ENCODE results near the gene IGLL5.

IGLL5 gene

DNA sequence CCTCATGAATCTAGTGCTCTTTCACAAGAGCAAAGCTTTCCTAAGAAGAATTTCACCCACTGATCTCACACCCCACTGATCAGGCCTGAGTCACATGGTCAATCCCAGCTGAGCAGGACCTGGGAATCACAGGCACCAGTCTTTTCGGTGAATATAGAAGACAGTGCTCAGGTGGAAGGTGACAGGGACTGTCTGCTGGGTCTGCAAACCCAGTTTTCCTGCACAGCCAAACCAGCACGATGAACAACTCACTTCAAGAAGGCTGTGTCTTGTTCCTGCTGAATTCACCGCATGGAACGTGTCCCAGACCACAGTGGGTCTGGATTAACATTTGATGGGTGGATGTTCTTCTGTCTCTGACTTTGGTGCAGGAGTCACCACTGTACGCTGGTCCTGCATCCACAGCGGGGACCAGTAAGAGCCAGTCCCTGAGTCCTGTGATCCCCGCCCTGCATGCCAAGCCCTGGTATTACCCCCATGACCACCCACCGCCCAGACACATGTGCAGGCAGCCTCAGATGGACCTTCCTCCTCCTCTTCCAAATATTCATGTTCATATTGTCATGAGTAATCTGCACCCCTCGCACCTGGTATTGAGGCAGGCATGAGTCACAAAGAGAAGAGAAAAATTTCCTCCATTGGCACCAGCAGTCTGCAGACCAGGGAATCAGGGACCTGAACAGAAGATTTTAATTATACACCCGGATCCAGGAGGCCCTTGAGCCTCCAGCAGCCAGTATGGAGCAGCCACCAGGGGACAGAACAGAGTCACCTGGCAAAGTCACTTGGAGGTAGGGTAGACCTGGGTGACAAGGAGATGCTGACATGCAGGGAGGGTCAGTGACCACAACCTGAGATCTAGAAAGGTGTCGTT is 8.6 kb upstream of the IGLL5 start:
- TF ChIP-seq, protein P1, sequence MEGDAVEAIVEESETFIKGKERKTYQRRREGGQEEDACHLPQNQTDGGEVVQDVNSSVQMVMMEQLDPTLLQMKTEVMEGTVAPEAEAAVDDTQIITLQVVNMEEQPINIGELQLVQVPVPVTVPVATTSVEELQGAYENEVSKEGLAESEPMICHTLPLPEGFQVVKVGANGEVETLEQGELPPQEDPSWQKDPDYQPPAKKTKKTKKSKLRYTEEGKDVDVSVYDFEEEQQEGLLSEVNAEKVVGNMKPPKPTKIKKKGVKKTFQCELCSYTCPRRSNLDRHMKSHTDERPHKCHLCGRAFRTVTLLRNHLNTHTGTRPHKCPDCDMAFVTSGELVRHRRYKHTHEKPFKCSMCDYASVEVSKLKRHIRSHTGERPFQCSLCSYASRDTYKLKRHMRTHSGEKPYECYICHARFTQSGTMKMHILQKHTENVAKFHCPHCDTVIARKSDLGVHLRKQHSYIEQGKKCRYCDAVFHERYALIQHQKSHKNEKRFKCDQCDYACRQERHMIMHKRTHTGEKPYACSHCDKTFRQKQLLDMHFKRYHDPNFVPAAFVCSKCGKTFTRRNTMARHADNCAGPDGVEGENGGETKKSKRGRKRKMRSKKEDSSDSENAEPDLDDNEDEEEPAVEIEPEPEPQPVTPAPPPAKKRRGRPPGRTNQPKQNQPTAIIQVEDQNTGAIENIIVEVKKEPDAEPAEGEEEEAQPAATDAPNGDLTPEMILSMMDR (IDR thresholded peaks at IDR 0.05; ENCODE audit: low read depth, low read length, missing control alignments): peak; percentile 5
- H3K4me3 ChIP-seq (replicated peaks; ENCODE audit: low read depth, low read length): no peak overlapping the region
- no peak for DNase-seq (ENCODE audit: extremely low read depth, low read depth)

DNA sequence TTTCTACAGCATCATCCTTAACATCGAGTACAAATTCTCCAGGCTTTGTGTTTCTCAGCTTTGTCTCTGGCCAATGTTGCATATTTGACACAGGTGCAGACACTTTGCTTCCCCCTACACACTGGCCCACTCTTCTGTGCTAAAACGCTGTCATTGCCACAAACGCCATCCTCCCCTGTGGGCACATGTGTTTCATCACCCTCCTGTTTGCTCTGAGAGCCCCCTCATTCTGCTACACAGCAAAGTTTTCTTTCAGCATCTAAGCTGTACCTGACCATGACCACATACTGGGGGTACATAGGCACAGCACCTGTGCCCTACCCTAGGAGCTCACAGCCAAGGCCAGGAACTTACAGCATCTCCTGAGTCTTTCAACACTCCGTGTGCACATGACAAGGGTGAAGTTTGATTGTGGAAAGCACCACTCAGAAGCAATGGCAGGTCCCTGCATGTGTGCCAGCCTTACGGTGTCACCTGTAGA is 7.9 kb upstream of the IGLL5 start:
- H3K4me3 ChIP-seq (replicated peaks; ENCODE audit: low read depth, low read length): no peak overlapping the region
- no peak for DNase-seq (ENCODE audit: extremely low read depth, low read depth)
- TF ChIP-seq, protein P1 (IDR thresholded peaks at IDR 0.05; ENCODE audit: low read depth, low read length, missing control alignments): no peak

DNA sequence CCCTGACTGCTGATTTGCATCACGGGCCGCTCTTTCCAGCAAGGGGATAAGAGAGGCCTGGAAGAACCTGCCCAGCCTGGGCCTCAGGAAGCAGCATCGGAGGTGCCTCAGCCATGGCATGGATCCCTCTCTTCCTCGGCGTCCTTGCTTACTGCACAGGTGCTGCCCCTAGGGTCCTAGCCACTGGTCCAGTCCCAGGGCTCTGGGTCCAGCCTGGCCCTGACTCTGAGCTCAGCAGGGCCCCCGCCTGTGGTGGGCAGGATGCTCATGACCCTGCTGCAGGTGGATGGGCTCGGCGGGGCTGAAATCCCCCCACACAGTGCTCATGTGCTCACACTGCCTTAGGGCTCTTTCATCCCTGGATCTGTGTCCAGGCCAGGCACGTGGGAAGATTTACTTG is 7.0 kb upstream of the IGLL5 start:
- TF ChIP-seq, protein P1 (IDR thresholded peaks at IDR 0.05; ENCODE audit: low read depth, low read length, missing control alignments): no peak
- no peak overlapping the region for H3K4me3 ChIP-seq (replicated peaks; ENCODE audit: low read depth, low read length)
- DNase-seq (ENCODE audit: extremely low read depth, low read depth): no peak

DNA sequence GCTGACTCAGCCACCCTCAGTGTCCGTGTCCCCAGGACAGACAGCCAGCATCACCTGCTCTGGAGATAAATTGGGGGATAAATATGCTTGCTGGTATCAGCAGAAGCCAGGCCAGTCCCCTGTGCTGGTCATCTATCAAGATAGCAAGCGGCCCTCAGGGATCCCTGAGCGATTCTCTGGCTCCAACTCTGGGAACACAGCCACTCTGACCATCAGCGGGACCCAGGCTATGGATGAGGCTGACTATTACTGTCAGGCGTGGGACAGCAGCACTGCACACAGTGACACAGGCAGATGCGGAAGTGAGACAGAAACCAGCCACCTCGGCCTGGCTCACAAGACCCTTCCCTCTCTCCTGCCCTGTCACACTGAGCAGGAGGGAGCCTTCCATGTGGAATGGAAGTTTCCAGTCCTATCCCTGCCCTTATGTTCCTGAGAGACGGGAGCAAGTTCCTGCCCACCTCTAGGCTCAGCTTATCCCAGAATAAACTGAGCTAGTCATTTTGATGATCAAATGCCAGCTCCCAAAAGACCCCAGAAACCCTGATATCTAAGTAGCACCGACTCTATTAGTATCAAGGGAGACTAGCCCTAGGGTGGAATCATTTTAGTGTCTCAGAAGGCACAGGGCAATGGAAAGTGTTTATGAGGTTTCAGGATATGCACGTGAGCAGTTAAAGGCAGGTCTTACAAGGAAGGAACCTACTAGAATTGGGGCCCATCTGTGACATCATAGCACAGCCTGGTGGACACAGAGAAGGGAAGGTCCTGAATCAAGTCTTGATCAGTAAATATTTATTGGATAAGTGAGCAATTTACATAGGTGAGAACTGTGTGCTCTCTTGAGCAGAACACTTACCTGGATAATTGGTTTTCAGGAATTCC is 6.3 kb upstream of the IGLL5 start:
- no peak for DNase-seq (ENCODE audit: extremely low read depth, low read depth)
- TF ChIP-seq, protein P1 (IDR thresholded peaks at IDR 0.05; ENCODE audit: low read depth, low read length, missing control alignments): no peak

DNA sequence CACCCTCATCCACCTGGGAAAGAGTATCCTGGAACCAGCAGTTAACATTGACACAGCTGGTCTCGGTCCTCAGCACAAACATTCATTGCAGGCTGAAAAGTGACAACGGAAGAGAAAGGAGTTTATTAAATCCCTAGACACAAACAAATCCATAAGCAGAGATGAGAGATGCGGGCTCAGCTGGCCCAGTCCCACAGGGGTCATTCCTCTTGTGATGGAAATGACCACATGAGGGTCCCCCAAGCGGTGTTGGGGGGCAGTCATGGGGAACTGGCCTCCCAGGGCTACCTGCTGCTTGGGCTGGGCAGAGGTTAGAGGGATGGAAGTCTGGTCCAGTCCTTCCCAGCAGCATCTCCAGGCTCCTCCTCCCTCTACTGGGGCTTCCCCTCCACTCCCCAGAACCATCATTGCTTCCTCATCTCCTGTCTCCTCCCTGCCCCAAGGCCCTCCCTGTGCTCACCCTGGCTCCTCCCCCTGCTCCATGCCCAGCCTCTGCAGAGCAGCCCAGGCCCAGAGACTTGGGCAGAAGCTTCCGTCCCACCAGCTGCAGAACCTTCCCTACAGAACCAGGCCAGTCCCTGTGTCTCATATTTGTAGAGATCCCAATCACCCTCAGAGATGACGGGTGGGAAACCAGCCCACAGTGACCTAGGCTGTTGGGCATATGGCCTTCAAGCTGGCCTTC is 5.4 kb upstream of the IGLL5 start:
- no peak for DNase-seq (ENCODE audit: extremely low read depth, low read depth)
- no peak overlapping the region for H3K4me3 ChIP-seq (replicated peaks; ENCODE audit: low read depth, low read length)
- TF ChIP-seq, protein P1 (IDR thresholded peaks at IDR 0.05; ENCODE audit: low read depth, low read length, missing control alignments): no peak

More for the DNA sequence above, 6.3 kb upstream of the IGLL5 start:
- H3K4me3 ChIP-seq (replicated peaks; ENCODE audit: low read depth, low read length): no peak overlapping the region

DNA sequence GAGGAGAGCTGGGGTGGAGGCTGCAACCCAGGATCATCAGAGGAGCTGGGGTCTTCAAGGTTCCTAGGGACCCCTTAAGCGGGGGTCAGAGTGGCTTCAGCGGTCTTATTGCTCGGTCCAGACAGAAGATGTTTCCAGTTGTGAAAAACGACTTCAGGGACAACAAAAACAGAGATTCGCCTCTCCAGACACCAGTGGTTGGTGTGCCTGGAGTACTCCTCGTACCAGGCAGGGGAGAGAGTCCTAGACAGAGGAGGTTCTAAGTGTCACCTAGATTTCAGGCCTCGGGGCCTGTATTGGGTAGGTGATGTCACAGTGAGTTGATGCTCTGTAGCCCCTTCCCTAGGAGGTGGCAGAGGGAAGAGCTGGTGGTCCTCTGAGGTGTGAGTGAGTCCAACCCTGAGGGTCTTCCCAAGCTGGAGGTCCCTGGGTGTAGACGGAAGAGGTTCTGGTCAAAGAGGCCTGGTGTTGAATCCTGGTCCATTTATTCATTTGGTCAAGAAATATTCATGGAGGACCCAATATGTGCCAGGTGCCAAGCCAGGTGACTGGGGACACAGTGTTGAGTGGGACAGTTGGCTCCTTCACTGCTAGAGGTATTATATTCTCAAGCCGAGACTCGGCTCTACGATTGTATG is 4.4 kb upstream of the IGLL5 start:
- H3K4me3 ChIP-seq (replicated peaks; ENCODE audit: low read depth, low read length): no peak overlapping the region
- TF ChIP-seq, protein P1 (IDR thresholded peaks at IDR 0.05; ENCODE audit: low read depth, low read length, missing control alignments): no peak
- DNase-seq (ENCODE audit: extremely low read depth, low read depth): no peak

Data from HFF-Myc (cell line).